GM23248 (cell line): ENCODE measurements around the gene RAI14.

ENCODE experiments used
- EZH2 ChIP-seq: fragments of 200-600 bp; sonication (generic); IDR thresholded peaks from 2 replicates; pipeline ENCODE4 v1.6.1; 2018; ENCODE audit warnings: antibody characterized with exemption, mild to moderate bottlenecking; ENCODE audit not compliant: insufficient read depth, poor library complexity, severe bottlenecking
- EZH2phosphoT487 ChIP-seq: fragments of 200-600 bp; sonication (generic); IDR thresholded peaks from 2 replicates; pipeline ENCODE4 v1.6.1; 2018; ENCODE audit warnings: antibody characterized with exemption, moderate library complexity, mild to moderate bottlenecking, low read depth; ENCODE audit not compliant: insufficient read depth

DNA sequence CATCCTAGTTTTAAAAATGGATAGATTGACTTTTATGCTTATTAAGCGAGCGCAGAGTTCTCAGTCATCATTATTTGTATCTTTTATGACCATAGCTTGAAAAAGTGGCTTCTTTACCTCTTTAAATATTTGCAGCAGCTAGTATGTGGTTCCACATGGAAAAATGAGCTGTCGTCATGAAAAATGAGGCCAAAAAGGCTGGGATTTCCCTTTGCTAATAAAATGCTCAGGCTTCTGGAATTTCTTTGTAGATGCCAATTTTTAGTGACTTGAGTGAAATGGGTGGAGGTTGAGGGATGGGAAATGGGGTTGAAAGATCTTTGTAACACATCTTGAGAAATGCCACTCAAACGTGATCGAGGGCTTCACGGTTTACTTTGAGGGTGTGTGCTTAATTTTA is 35.2 kb downstream of the RAI14 start:
- TF ChIP-seq EZH2 (no peak), EZH2phosphoT487 (no peak)
